ENCODE data around the gene SIDT2. TPM values are rescaled to one million over a fixed set of nuclear protein-coding genes. Genes with fewer than 3 reads are reported as not detected.

SIDT2 gene
- total RNA-seq, 1 donor from 2014 or later, result 16.2 TPM

GRCh38 chr11:117171007-117171403 is 7.5 kb upstream of the SIDT2 start:
- peaks cover 22 to 35% (median 26%) of the 10 kb centered on the region in 3 donors for H3K4me1 ChIP-seq (ENCODE audit: control insufficient read depth in 3 of 3, insufficient read depth in 3 of 3, low read length in 3 of 3)
- no peak overlapping the region for H3K27ac ChIP-seq (ENCODE audit: low read depth, low read length)
- no peak overlapping the region for H3K9ac ChIP-seq (ENCODE audit: low read depth in 1 of 3, low read length in 3 of 3)
- H3K9me3 ChIP-seq (ENCODE audit: control insufficient read depth in 3 of 3, low read length in 3 of 3), result no peaks in the 10 kb centered on the region
- H3K4me3 ChIP-seq (ENCODE audit: low read length in 3 of 3), result no peak overlapping the region
- H3K36me3 ChIP-seq (ENCODE audit: control insufficient read depth in 3 of 3, insufficient read depth in 3 of 3, low read length in 3 of 3), result peaks cover 5 to 19% (median 8%) of the 10 kb centered on the region in 3 donors
- H3K27me3 ChIP-seq (ENCODE audit: control insufficient read depth in 3 of 3, insufficient read depth in 3 of 3, low read length in 3 of 3), result no peaks in the 10 kb centered on the region

- no peak overlapping the region for H3K9ac ChIP-seq (ENCODE audit: low read depth in 1 of 3, low read length in 3 of 3)
- H3K27me3 ChIP-seq (ENCODE audit: control insufficient read depth in 3 of 3, insufficient read depth in 3 of 3, low read length in 3 of 3), result no peaks in the 10 kb centered on the region
- peaks cover 22 to 35% (median 26%) of the 10 kb centered on the region in 3 donors for H3K4me1 ChIP-seq (ENCODE audit: control insufficient read depth in 3 of 3, insufficient read depth in 3 of 3, low read length in 3 of 3)
- H3K4me3 ChIP-seq (ENCODE audit: low read length in 3 of 3), result no peak overlapping the region
- no peaks in the 10 kb centered on the region for H3K9me3 ChIP-seq (ENCODE audit: control insufficient read depth in 3 of 3, low read length in 3 of 3)
- H3K36me3 ChIP-seq (ENCODE audit: control insufficient read depth in 3 of 3, insufficient read depth in 3 of 3, low read length in 3 of 3), result peaks cover 5 to 14% (median 6%) of the 10 kb centered on the region in 3 donors
- H3K27ac ChIP-seq (ENCODE audit: low read depth, low read length), result no peak overlapping the region
These were observed 7.0 kb upstream of the SIDT2 start for GRCh38 chr11:117171404-117172061.

- H3K27ac ChIP-seq (ENCODE audit: low read depth, low read length), result peak overlapping the region; percentile 27
These were observed 5.7 kb upstream of the SIDT2 start for GRCh38 chr11:117172724-117173421.

GRCh38 chr11:117175104-117175503 is 3.4 kb upstream of the SIDT2 start:
- Histone ChIP-seq H3K27me3 (ENCODE audit: control insufficient read depth in 3 of 3, insufficient read depth in 3 of 3, low read length in 3 of 3) (no peaks in the 10 kb centered on the region), H3K4me1 (ENCODE audit: control insufficient read depth in 3 of 3, insufficient read depth in 3 of 3, low read length in 3 of 3) (peaks cover 39 to 52% (median 39%) of the 10 kb centered on the region in 3 donors), H3K9me3 (ENCODE audit: control insufficient read depth in 3 of 3, low read length in 3 of 3) (no peaks in the 10 kb centered on the region), H3K4me3 (ENCODE audit: low read length in 3 of 3) (no peak overlapping the region), H3K9ac (ENCODE audit: low read depth in 1 of 3, low read length in 3 of 3) (no peak overlapping the region), H3K36me3 (ENCODE audit: control insufficient read depth in 3 of 3, insufficient read depth in 3 of 3, low read length in 3 of 3) (peaks cover 2 to 5% (median 2%) of the 10 kb centered on the region in 3 donors), H3K27ac (ENCODE audit: low read depth, low read length) (no peak overlapping the region)

More at GRCh38 chr11:117172724-117173421, 5.7 kb upstream of the SIDT2 start:
- peaks cover 25 to 38% (median 29%) of the 10 kb centered on the region in 3 donors for H3K4me1 ChIP-seq (ENCODE audit: control insufficient read depth in 3 of 3, insufficient read depth in 3 of 3, low read length in 3 of 3)
- no peak overlapping the region for H3K9ac ChIP-seq (ENCODE audit: low read depth in 1 of 3, low read length in 3 of 3)
- peaks cover 2 to 6% (median 5%) of the 10 kb centered on the region in 3 donors for H3K36me3 ChIP-seq (ENCODE audit: control insufficient read depth in 3 of 3, insufficient read depth in 3 of 3, low read length in 3 of 3)
- no peak overlapping the region for H3K4me3 ChIP-seq (ENCODE audit: low read length in 3 of 3)
- H3K27me3 ChIP-seq (ENCODE audit: control insufficient read depth in 3 of 3, insufficient read depth in 3 of 3, low read length in 3 of 3), result no peaks in the 10 kb centered on the region
- H3K9me3 ChIP-seq (ENCODE audit: control insufficient read depth in 3 of 3, low read length in 3 of 3), result no peaks in the 10 kb centered on the region

- H3K27ac ChIP-seq (ENCODE audit: low read depth, low read length), result no peak overlapping the region
- H3K9ac ChIP-seq (ENCODE audit: low read depth in 1 of 3, low read length in 3 of 3), result no peak overlapping the region
- peaks cover 0 to 3% (median 2%) of the 10 kb centered on the region in 3 donors for H3K36me3 ChIP-seq (ENCODE audit: control insufficient read depth in 3 of 3, insufficient read depth in 3 of 3, low read length in 3 of 3)
- H3K9me3 ChIP-seq (ENCODE audit: control insufficient read depth in 3 of 3, low read length in 3 of 3), result no peaks in the 10 kb centered on the region
- no peak overlapping the region for H3K4me3 ChIP-seq (ENCODE audit: low read length in 3 of 3)
- no peaks in the 10 kb centered on the region for H3K27me3 ChIP-seq (ENCODE audit: control insufficient read depth in 3 of 3, insufficient read depth in 3 of 3, low read length in 3 of 3)
- H3K4me1 ChIP-seq (ENCODE audit: control insufficient read depth in 3 of 3, insufficient read depth in 3 of 3, low read length in 3 of 3), result peaks cover 39 to 54% (median 41%) of the 10 kb centered on the region in 3 donors
These were observed 2.8 kb upstream of the SIDT2 start for GRCh38 chr11:117175781-117176180.

- Histone ChIP-seq H3K9me3 (ENCODE audit: control insufficient read depth in 3 of 3, low read length in 3 of 3) (no peaks in the 10 kb centered on the region), H3K9ac (ENCODE audit: low read depth in 1 of 3, low read length in 3 of 3) (no peak overlapping the region), H3K4me3 (ENCODE audit: low read length in 3 of 3) (no peak overlapping the region), H3K36me3 (ENCODE audit: control insufficient read depth in 3 of 3, insufficient read depth in 3 of 3, low read length in 3 of 3) (peaks cover 0 to 2% (median 0%) of the 10 kb centered on the region in 3 donors), H3K27ac (ENCODE audit: low read depth, low read length) (no peak overlapping the region), H3K4me1 (ENCODE audit: control insufficient read depth in 3 of 3, insufficient read depth in 3 of 3, low read length in 3 of 3) (peaks cover 39 to 54% (median 41%) of the 10 kb centered on the region in 3 donors), H3K27me3 (ENCODE audit: control insufficient read depth in 3 of 3, insufficient read depth in 3 of 3, low read length in 3 of 3) (no peaks in the 10 kb centered on the region)
These were observed 2.4 kb upstream of the SIDT2 start for GRCh38 chr11:117176186-117176585.

GRCh38 chr11:117177534-117178209 is 871 bp upstream of the SIDT2 start:
- Histone ChIP-seq H3K9ac (ENCODE audit: low read depth in 1 of 3, low read length in 3 of 3) (peak overlapping the region; percentile 81 to 95 (median 83)), H3K36me3 (ENCODE audit: control insufficient read depth in 3 of 3, insufficient read depth in 3 of 3, low read length in 3 of 3) (peaks cover 8 to 14% (median 10%) of the 10 kb centered on the region in 3 donors), H3K9me3 (ENCODE audit: control insufficient read depth in 3 of 3, low read length in 3 of 3) (no peaks in the 10 kb centered on the region), H3K27ac (ENCODE audit: low read depth, low read length) (peak overlapping the region; percentile 89), H3K27me3 (ENCODE audit: control insufficient read depth in 3 of 3, insufficient read depth in 3 of 3, low read length in 3 of 3) (no peaks in the 10 kb centered on the region), H3K4me3 (ENCODE audit: low read length in 3 of 3) (peak overlapping the region; percentile 77 to 98 (median 91)), H3K4me1 (ENCODE audit: control insufficient read depth in 3 of 3, insufficient read depth in 3 of 3, low read length in 3 of 3) (peaks cover 36 to 46% (median 40%) of the 10 kb centered on the region in 3 donors)

- peak overlapping the region; percentile 90 to 95 (median 94) for H3K9ac ChIP-seq (ENCODE audit: low read depth in 1 of 3, low read length in 3 of 3)
- peaks cover 18 to 23% (median 20%) of the 10 kb centered on the region in 3 donors for H3K36me3 ChIP-seq (ENCODE audit: control insufficient read depth in 3 of 3, insufficient read depth in 3 of 3, low read length in 3 of 3)
- H3K4me1 ChIP-seq (ENCODE audit: control insufficient read depth in 3 of 3, insufficient read depth in 3 of 3, low read length in 3 of 3), result peaks cover 27 to 36% (median 29%) of the 10 kb centered on the region in 3 donors
- peak overlapping the region; percentile 89 for H3K27ac ChIP-seq (ENCODE audit: low read depth, low read length)
- H3K9me3 ChIP-seq (ENCODE audit: control insufficient read depth in 3 of 3, low read length in 3 of 3), result no peaks in the 10 kb centered on the region
- H3K4me3 ChIP-seq (ENCODE audit: low read length in 3 of 3), result peak overlapping the region; percentile 77 to 98 (median 91)
- H3K27me3 ChIP-seq (ENCODE audit: control insufficient read depth in 3 of 3, insufficient read depth in 3 of 3, low read length in 3 of 3), result no peaks in the 10 kb centered on the region
These were observed 781 bp downstream of the SIDT2 start for GRCh38 chr11:117179048-117179999.

GRCh38 chr11:117180020-117180419 is 1.5 kb downstream of the SIDT2 start:
- H3K27me3 ChIP-seq (ENCODE audit: control insufficient read depth in 3 of 3, insufficient read depth in 3 of 3, low read length in 3 of 3), result no peaks in the 10 kb centered on the region
- H3K36me3 ChIP-seq (ENCODE audit: control insufficient read depth in 3 of 3, insufficient read depth in 3 of 3, low read length in 3 of 3), result peaks cover 18 to 25% (median 20%) of the 10 kb centered on the region in 3 donors
- H3K27ac ChIP-seq (ENCODE audit: low read depth, low read length), result peak overlapping the region; percentile 89
- no peaks in the 10 kb centered on the region for H3K9me3 ChIP-seq (ENCODE audit: control insufficient read depth in 3 of 3, low read length in 3 of 3)
- H3K4me1 ChIP-seq (ENCODE audit: control insufficient read depth in 3 of 3, insufficient read depth in 3 of 3, low read length in 3 of 3), result peaks cover 27 to 36% (median 29%) of the 10 kb centered on the region in 3 donors
- H3K4me3 ChIP-seq (ENCODE audit: low read length in 3 of 3), result peak overlapping the region; percentile 77 to 98 (median 91)
- H3K9ac ChIP-seq (ENCODE audit: low read depth in 1 of 3, low read length in 3 of 3), result peak overlapping the region; percentile 90 to 95 (median 94)

Measured in skeletal muscle tissue (tissue), 4 donors.